ENCODE measurements around the gene RGMB.

- TF ChIP-seq, protein P1, sequence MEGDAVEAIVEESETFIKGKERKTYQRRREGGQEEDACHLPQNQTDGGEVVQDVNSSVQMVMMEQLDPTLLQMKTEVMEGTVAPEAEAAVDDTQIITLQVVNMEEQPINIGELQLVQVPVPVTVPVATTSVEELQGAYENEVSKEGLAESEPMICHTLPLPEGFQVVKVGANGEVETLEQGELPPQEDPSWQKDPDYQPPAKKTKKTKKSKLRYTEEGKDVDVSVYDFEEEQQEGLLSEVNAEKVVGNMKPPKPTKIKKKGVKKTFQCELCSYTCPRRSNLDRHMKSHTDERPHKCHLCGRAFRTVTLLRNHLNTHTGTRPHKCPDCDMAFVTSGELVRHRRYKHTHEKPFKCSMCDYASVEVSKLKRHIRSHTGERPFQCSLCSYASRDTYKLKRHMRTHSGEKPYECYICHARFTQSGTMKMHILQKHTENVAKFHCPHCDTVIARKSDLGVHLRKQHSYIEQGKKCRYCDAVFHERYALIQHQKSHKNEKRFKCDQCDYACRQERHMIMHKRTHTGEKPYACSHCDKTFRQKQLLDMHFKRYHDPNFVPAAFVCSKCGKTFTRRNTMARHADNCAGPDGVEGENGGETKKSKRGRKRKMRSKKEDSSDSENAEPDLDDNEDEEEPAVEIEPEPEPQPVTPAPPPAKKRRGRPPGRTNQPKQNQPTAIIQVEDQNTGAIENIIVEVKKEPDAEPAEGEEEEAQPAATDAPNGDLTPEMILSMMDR (IDR thresholded peaks at IDR 0.05; ENCODE audit: extremely low read depth in 1 of 2, insufficient read depth in 1 of 2, low read depth in 1 of 2, low read length in 2 of 2), result no peak
- TF ChIP-seq EZH2 (IDR thresholded peaks at IDR 0.05; ENCODE audit: borderline replicate concordance, low read depth, low read length, severe bottlenecking), result no peak
- no peak for TF ChIP-seq POLR2A (IDR thresholded peaks at IDR 0.05; ENCODE audit: low read depth, low read length)
- TF ChIP-seq POLR2AphosphoS5 (IDR thresholded peaks at IDR 0.05; ENCODE audit: insufficient read depth, low read depth, low read length), result no peak
- no peak for TF ChIP-seq MAX (IDR thresholded peaks at IDR 0.05; ENCODE audit: insufficient read depth, insufficient read length)
- no peak for TF ChIP-seq FOS (IDR thresholded peaks at IDR 0.05; ENCODE audit: borderline replicate concordance, insufficient read depth, low read length)
- TF ChIP-seq MYC (IDR thresholded peaks at IDR 0.05; ENCODE audit: low read depth, low read length), result no peak
- TF ChIP-seq GATA2 (IDR thresholded peaks at IDR 0.05; ENCODE audit: insufficient read depth, insufficient read length, low read depth, low read length), result no peak
- TF ChIP-seq JUN (IDR thresholded peaks at IDR 0.05; ENCODE audit: borderline replicate concordance, insufficient read depth, insufficient read length, low read depth), result no peak
Measured at GRCh38 chr5:98755406-98755805, 18.1 kb upstream of the RGMB start.

Data from endothelial cell of umbilical vein (primary cell).